Measurements from ENCODE around the gene RBMX.
"Not testable (repeated sequence)": the region's sequence is repeated elsewhere in the genome, so short reads cannot be mapped to it uniquely, and the experiment has no call there.

The RBMX gene

DNA sequence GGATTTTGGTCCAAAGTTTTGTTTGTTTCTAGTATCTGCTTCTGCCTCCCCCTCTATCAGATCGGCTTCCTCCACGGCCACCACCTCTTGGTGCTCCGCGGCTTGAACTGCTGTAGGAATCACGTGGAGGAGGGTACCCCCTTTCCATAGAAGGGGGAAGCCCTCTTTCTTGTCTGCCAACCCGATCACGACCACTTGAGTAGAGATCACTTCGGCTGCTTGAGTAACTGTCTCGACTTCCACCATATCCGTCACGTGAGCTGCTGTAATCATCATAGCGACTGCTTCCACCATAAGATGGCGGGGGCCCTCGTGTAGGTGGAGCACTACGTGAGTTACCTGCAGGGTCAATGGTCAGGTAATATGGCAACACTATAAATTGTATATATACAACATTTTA lies 6.4 kb downstream of the RBMX start:
- DNase-seq, result not testable (repeated sequence)

DNA sequence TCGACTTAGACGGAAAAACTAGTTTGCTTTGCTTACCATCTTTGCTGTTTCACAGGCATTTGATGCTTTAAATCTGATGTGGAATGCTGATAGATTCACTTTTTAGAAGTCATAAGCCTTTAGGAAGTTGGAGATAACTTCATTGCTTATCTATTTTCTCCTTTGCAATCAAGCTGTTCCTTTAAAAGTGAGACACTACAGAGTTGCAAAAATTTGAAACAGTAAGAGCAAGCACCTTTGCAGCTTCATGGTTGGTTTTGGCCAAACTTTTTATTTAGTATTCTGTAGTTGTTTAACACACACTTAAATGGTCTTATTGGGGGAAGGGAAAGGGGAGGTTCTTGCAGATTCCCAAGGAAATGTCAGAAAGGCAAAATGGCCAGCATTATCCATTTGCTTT lies 7.3 kb downstream of the RBMX start:
- not testable (repeated sequence) for DNase-seq

GRCh38 chrX:136872091-136872700 lies 8.3 kb downstream of the RBMX start:
- DNase-seq, result no peak

GRCh38 chrX:136870064-136870463 lies 10.5 kb downstream of the RBMX start:
- no peak for DNase-seq

GRCh38 chrX:136868283-136869055 lies 12.1 kb downstream of the RBMX start:
- no peak for DNase-seq

DNA sequence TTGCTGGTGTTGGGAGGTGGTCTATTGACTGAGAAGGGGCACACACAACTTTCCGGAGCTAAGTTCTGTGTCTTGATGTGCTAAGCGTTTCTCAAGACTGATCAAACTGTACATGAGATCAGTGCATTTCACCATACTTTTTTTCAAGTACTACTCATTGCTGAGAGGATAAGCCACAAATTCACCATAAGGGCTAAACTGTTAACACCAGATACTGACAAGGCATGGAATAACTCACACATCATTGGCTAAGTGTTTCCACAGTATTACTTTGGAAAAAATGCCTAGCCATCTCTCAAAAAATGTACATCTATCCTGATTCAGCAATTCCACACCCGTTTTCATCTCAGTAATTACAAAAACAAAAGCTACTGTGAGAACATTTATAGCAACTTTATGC lies 13.0 kb downstream of the RBMX start:
- no peak for DNase-seq

DNA sequence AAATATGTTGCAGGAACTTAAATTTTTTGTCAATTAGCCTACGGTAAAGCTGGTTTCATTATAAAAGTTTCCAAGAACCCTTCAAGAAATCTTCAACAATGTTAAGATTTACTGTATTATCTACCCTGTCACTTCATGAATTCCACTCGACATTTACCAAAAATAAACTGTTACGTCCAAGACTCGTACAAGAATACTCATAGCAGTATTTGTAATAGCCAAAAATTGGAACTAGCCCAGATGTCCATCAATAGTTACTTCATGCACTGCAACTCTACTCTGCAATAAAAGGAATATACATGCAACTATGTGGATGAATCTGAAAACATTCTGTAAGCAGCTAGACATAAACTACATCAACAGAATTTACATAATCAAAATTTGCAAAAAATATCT lies 13.4 kb downstream of the RBMX start:
- no peak for DNase-seq

DNA sequence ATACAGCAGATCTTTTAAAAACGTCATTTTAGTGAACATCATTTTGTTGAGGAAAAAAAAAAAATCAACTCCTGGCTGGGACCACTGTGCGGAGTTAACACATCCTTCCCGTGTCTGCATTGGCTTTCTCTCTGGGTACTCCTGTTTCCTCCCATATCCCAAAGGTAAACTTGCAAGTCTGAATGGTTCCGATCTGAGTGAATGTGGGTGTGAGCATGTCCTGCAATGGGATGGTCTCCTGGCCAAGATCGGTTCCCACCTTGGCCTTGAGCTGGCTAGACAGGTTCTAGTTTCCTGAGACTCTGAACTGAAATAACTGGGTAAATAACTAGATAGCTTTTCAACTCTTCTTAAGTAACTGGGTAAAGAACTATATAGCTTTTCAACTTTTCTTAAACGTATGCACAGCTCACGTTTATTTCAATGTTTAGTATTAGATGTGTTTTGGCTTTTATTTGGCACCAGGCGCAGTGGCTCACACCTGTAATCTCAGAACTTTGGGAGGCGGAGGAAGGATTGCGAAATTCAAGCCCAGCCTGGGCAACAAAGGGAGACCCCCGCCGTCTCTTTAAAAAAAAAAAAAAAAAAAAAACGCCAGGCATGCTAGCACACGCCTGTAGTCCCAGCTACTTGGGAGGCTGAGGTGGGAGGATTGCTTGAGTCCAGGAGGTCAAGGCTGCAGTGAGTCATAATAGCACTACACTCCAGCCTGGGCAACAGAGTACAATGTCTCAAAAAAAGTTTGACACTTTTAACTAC lies 14.0 kb downstream of the RBMX start:
- no peak for DNase-seq

DNA sequence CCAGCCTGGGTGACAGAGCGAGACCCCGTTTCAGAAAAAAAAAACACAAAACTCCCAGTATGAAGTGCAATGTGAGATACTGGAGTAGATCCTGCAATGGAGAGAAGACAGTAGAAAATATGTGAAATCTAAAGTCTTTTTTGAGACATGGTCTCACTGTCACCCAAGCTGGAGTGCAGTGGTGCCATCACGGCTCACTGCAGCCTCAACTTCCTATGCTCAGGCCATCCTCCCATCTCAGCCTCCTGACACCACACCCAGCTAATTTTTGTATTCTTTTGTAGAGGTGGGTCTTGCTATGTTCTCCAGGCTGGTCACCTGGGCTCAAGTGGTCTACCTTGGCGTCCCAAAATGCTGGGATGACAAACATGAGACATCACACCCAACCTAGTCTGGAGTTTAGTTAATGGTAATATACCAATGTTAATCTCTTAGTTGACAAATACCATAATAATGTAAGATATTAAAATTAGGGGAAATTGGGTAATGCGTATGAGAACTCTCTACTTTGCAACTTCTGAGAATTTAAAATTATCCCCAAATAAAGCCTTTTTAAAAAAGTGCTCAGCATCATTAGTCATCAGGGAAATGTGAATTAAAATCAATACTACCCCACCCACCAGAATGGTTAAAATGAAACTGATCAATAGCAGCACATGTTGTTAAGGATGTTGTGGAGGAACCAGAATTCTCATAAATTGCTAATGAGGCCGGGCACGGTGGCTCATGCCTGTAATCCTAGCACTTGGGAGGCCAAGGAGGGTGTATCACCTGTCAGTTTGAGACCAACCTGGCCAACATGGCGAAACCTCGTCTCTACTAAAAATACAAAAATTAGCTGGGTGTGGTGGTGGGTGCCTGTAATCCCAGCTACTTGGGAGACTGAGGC lies 15.0 kb downstream of the RBMX start:
- DNase-seq, result no peak

- DNase-seq, result no peak
Measured at GRCh38 chrX:136863826-136864225, 16.7 kb downstream of the RBMX start.

- no peak for DNase-seq
Measured at GRCh38 chrX:136862546-136862945, 18.0 kb downstream of the RBMX start.

GRCh38 chrX:136861877-136862276 lies 18.6 kb downstream of the RBMX start:
- DNase-seq, result no peak

GRCh38 chrX:136858007-136858756 lies 22.3 kb downstream of the RBMX start:
- no peak for DNase-seq

- DNase-seq, result no peak
Measured at GRCh38 chrX:136856551-136856950, 24.0 kb downstream of the RBMX start.

GRCh38 chrX:136856050-136856449 lies 24.5 kb downstream of the RBMX start:
- DNase-seq, result no peak

DNA sequence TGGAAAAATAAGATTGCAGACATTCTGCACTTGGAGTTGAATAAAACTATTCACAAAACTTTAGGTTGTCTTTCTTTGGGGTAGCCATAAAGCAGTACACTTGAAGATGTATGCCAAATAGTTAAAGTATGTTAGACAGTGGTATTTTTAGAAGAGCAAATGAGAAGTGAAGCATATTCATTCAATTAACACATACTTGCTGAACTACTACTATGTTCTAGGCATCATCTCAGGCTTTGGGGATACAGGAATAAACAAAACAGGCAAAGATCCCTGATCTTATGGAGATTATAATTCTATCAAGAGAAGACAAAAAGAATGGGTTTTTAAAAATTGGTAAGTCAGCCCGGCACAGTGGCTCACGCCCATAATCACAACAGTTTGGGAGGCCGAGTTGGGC lies 29.0 kb downstream of the RBMX start:
- no peak for DNase-seq

- no peak for DNase-seq
Measured at GRCh38 chrX:136850441-136851175, 29.9 kb downstream of the RBMX start.

- no peak for DNase-seq
Measured at GRCh38 chrX:136849395-136849794, 31.1 kb downstream of the RBMX start.

GRCh38 chrX:136847874-136848273 lies 32.7 kb downstream of the RBMX start:
- DNase-seq, result no peak

DNA sequence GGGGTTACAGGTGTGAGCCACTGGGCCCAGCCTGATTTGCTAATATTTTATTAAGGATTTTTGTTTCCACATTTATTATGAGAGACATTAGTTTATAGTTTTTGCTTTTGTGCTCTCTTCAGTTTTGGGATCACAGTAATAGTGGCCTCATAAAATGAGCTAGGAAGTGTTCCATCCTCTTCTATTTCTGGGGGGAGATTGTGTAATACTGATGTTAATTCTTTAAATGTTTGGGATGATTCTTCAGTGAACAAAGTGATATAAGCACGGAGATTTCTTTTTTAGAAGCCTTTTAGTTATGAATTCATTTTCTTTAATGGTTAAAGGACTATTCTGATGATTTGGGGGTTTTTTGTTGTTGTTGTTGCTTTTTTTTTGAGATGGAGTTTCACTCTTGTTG lies 41.3 kb downstream of the RBMX start:
- DNase-seq, result no peak

- DNase-seq, result no peak
Measured at GRCh38 chrX:136835761-136836160, 44.8 kb downstream of the RBMX start.
